ENCODE data around the gene PDZD2. TPM values are rescaled to one million over a fixed set of nuclear protein-coding genes. Genes with fewer than 3 reads are reported as not detected.

PDZD2 gene
- total RNA-seq, 1 donor from 2014 or later = 21.5 TPM

DNA sequence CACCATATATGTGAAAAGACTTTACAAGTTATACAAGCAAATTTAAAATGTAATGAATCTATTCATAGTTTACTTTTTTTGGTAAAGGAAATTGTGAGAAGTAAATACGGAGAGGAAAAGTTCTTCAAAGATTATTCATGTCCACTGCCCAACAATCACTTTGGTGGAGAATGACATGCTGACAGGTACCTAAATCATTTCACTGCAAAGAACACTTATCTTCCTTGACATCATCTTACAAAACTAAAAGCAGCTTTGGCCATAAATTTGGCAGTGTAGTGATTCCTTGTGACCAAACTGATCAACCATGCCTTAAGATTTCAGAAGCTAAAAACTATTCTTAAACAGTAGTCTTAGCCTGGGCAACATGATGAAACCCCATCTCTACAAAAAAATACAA, 492.7 kb downstream of the PDZD2 start:
- Mint-ChIP-seq H3K4me1 (peaks cover 14% of the 10 kb centered on the region), H3K27me3 (ENCODE audit: low read depth) (no peaks in the 10 kb centered on the region), H3K9me3 (no peaks in the 10 kb centered on the region), H3K27ac (no peak overlapping the region), H3K36me3 (peaks cover 15% of the 10 kb centered on the region), H3K4me3 (no peak overlapping the region)
- TF ChIP-seq, protein P1, sequence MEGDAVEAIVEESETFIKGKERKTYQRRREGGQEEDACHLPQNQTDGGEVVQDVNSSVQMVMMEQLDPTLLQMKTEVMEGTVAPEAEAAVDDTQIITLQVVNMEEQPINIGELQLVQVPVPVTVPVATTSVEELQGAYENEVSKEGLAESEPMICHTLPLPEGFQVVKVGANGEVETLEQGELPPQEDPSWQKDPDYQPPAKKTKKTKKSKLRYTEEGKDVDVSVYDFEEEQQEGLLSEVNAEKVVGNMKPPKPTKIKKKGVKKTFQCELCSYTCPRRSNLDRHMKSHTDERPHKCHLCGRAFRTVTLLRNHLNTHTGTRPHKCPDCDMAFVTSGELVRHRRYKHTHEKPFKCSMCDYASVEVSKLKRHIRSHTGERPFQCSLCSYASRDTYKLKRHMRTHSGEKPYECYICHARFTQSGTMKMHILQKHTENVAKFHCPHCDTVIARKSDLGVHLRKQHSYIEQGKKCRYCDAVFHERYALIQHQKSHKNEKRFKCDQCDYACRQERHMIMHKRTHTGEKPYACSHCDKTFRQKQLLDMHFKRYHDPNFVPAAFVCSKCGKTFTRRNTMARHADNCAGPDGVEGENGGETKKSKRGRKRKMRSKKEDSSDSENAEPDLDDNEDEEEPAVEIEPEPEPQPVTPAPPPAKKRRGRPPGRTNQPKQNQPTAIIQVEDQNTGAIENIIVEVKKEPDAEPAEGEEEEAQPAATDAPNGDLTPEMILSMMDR (IDR thresholded peaks at IDR 0.05; ENCODE audit: unreplicated experiment) = no peak
- DNase-seq (ENCODE audit: low spot score in 2 of 2, unreplicated experiment in 2 of 2) = no peak

DNA sequence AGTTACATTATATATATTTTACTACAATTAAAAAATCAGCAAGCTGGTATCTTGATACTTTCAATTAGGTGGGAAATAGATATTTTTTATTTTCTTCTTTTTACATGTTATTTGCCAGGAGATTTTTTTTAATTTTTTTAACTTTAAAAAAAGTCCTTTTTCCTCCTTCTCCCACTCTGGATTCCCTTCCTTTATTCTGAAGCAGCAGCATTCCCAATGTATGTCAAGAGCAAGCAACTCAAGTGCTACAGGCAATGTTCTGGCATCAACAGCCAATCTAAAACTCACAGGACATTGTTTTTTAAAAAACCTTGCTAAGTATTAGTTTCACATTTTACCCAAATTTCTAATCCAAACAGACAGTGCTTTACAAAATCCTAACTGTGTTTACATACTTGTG, 493.8 kb downstream of the PDZD2 start:
- H3K4me3 Mint-ChIP-seq = no peak overlapping the region
- H3K4me1 Mint-ChIP-seq = peaks cover 14% of the 10 kb centered on the region
- DNase-seq (ENCODE audit: low spot score in 2 of 2, unreplicated experiment in 2 of 2) = no peak
- peak overlapping the region; percentile 50 for H3K27ac Mint-ChIP-seq
- TF ChIP-seq, protein P1 (IDR thresholded peaks at IDR 0.05; ENCODE audit: unreplicated experiment) = no peak
- H3K36me3 Mint-ChIP-seq = peaks cover 13% of the 10 kb centered on the region
- H3K27me3 Mint-ChIP-seq (ENCODE audit: low read depth) = no peaks in the 10 kb centered on the region
- no peaks in the 10 kb centered on the region for H3K9me3 Mint-ChIP-seq

DNA sequence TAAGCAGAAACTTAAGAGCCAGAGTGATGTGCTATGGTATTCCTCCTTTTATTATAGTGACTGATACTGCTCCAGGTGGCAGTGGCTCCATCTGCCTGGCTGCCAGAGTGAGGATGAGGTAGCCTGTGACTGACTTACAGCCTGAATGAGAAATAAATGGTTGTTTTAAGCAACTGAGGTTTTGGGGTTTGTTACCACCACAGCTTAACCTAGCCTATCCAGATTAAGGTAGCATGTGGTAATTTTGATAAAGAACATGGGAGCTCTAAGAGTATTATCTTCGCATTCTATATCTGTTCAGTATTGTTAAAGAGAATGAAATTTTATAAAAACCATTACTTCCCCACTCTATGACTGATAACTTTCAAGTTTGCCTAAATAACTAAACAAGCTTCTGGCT, 496.2 kb downstream of the PDZD2 start:
- Mint-ChIP-seq H3K4me3 (no peak overlapping the region), H3K36me3 (peaks cover 15% of the 10 kb centered on the region), H3K27ac (no peak overlapping the region), H3K27me3 (ENCODE audit: low read depth) (no peaks in the 10 kb centered on the region), H3K4me1 (peaks cover 15% of the 10 kb centered on the region), H3K9me3 (no peaks in the 10 kb centered on the region)
- TF ChIP-seq, protein P1 (IDR thresholded peaks at IDR 0.05; ENCODE audit: unreplicated experiment) = no peak
- no peak for DNase-seq (ENCODE audit: low spot score in 2 of 2, unreplicated experiment in 2 of 2)

DNA sequence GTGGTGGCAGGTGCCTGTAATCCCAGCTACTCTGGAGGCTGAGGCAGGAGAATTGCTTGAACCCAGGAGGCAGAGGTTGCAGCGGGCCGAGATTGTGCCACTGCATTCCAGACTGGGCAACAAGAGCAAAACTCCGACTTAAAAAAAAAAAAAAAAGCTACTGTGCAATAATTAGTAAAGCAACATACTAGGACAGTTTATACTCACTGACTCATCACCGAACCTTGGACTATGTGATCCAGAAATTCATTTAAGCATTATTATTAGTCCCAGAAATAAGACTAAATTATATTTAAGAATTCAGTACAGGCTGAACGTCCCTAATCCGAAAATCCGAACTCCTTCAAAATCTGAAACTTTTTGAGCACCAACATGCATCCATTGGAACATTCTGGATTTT, 497.4 kb downstream of the PDZD2 start:
- H3K27me3 Mint-ChIP-seq (ENCODE audit: low read depth) = no peaks in the 10 kb centered on the region
- peaks cover 21% of the 10 kb centered on the region for H3K36me3 Mint-ChIP-seq
- DNase-seq (ENCODE audit: low spot score in 2 of 2, unreplicated experiment in 2 of 2) = no peak
- no peaks in the 10 kb centered on the region for H3K9me3 Mint-ChIP-seq
- no peak overlapping the region for H3K4me3 Mint-ChIP-seq
- peaks cover 8% of the 10 kb centered on the region for H3K4me1 Mint-ChIP-seq
- TF ChIP-seq, protein P1 (IDR thresholded peaks at IDR 0.05; ENCODE audit: unreplicated experiment) = no peak
- H3K27ac Mint-ChIP-seq = no peak overlapping the region

DNA sequence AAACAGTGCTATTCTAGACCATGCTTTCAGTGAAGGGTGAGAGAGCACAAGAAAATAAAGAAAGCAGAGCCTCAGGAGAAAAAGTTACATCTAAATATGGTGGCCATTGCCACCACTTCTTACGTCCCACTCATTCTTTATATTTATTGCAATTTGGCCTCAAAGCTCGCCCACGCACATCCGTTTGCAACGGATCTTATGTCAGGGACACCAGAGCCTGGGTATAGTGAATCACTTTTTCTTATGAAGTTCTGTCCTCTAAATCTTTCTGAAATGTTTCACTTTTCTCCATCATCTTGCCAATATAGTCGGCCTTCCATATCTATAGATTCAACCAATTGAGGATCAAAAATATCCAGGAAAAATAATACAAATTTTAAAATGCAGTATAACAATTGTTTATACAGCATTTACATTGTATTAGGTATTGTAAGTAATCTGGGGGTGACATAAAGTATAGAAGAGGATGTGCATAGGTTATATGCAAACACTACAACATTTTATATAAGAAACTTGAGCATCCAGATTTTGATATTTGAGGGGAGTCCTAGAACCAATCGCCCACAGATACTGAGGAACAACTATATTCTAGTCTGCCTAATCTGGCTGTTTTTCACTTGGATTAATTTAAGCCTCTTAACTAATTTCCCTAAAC, 500.0 kb downstream of the PDZD2 start:
- H3K27me3 Mint-ChIP-seq (ENCODE audit: low read depth) = no peaks in the 10 kb centered on the region
- peaks cover 29% of the 10 kb centered on the region for H3K36me3 Mint-ChIP-seq
- no peak for DNase-seq (ENCODE audit: low spot score in 2 of 2, unreplicated experiment in 2 of 2)
- H3K4me3 Mint-ChIP-seq = no peak overlapping the region
- peaks cover 8% of the 10 kb centered on the region for H3K4me1 Mint-ChIP-seq
- H3K9me3 Mint-ChIP-seq = no peaks in the 10 kb centered on the region
- TF ChIP-seq, protein P1 (IDR thresholded peaks at IDR 0.05; ENCODE audit: unreplicated experiment) = no peak
- H3K27ac Mint-ChIP-seq = peak overlapping the region; percentile 65

All from mesothelial cell of epicardium (in vitro differentiated cells).